ENCODE data around the gene SH2D6.

GRCh38 chr2:85457877-85458316 is 39.4 kb downstream of the SH2D6 start:
- TF ChIP-seq CTCF (IDR thresholded peaks at IDR 0.05) (no peak), POLR2A (IDR thresholded peaks at IDR 0.05) (no peak)
